K562 (cell line): Measurements from ENCODE around the gene ZNF195. TPM values are rescaled to one million over a fixed set of nuclear protein-coding genes. Genes with fewer than 3 reads are reported as not detected.

ENCODE experiments used
- ATAC-seq: fragments of 200-7000 bp; cut with Tn5 transposase; 3 replicates; pipeline ENCODE4 v1.9.1; 2020; ENCODE audit warnings: moderate library complexity
- BruUV-seq: library from RNA; stranded (reverse); fragments of 400-500 nt; replicated peaks from 2 replicates; lab custom pipeline; 2021; lab: Mats Ljungman, UMichigan
- CTCF ChIA-PET: fragments of 300-600 bp; formaldehyde crosslinking; extraction: SDS; loops from one replicate; lab custom pipeline; 2021; ENCODE audit warnings: low intra/inter-chr PET ratio; lab: Yijun Ruan, JAX
- POLR2A ChIA-PET: fragments of 300-600, 350-650 bp; sonication (Branson Sonifier 250); formaldehyde crosslinking; extraction: SDS; loops from one replicate; lab custom pipeline; 2021; ENCODE audit warnings: antibody characterized with exemption, inconsistent platforms; lab: Yijun Ruan, JAX
- DNase-seq, 4 experiments: peaks; one replicate each; pipeline versions ENCODE4 v3.0.0 to v3.0.0-alpha.2; 2011 to 2018; ENCODE audit warnings: low spot score in 3 of 4, mixed read lengths in 3 of 4; ENCODE audit errors: extremely low read depth in 1 of 4
- FAIRE-seq: peaks from 2 replicates; lab custom pipeline; 2011; peaks lifted over from hg19 to GRCh38; lab: Jason Lieb, UNC
- H2AFZ ChIP-seq: 2 replicates; pipeline ENCODE4 v1.6.0; 2011; ENCODE audit warnings: low read depth, low read length, control low read depth, inconsistent platforms
- H3K27ac ChIP-seq: fragments of 200-600 bp; 3 replicates; pipeline ENCODE4 v1.8.0; 2011; ENCODE audit warnings: low read depth, mild to moderate bottlenecking, control low read depth, inconsistent platforms, low read length, moderate library complexity, mixed read lengths; ENCODE audit errors: extremely low read depth
- H3K27me3 ChIP-seq, 2 experiments: fragments of 300-600 bp in 1 of 2; 2 replicates in 1 of 2; 3 replicates in 1 of 2; pipeline versions ENCODE4 v1.6.0 to v1.8.0; 2011; ENCODE audit warnings: inconsistent platforms in 2 of 2, low read length in 2 of 2, mild to moderate bottlenecking in 1 of 2, mixed read lengths in 1 of 2, moderate library complexity in 1 of 2; ENCODE audit not compliant: control insufficient read depth in 2 of 2, insufficient read depth in 2 of 2
- H3K36me3 ChIP-seq: fragments of 300-600 bp; 3 replicates; pipeline ENCODE4 v1.8.0; 2011; ENCODE audit warnings: mild to moderate bottlenecking, low read length, inconsistent platforms; ENCODE audit not compliant: control insufficient read depth, insufficient read depth
- H3K4me1 ChIP-seq, 2 experiments: fragments of 200-600 bp in 1 of 2; replicated peaks in 1 of 2; 2 replicates in 1 of 2; 3 replicates in 1 of 2; pipeline versions ENCODE4 v1.5.1 to v1.8.0; 2011; ENCODE audit warnings: inconsistent platforms in 2 of 2, low read length in 2 of 2, mild to moderate bottlenecking in 1 of 2, mixed read lengths in 1 of 2, moderate library complexity in 1 of 2; ENCODE audit not compliant: control insufficient read depth in 2 of 2, insufficient read depth in 2 of 2
- H3K4me2 ChIP-seq: 2 replicates; pipeline ENCODE4 v1.6.1; 2011; ENCODE audit warnings: low read length, control low read depth, inconsistent platforms, mixed read lengths; ENCODE audit not compliant: insufficient read depth
- H3K4me3 ChIP-seq: fragments of 200-600 bp; sonication (generic), shearing (Covaris generic); 2 replicates; pipeline ENCODE4 v1.5.1; 2016; ENCODE audit warnings: control low read depth, inconsistent platforms
- H3K79me2 ChIP-seq: fragments of 200-600 bp; 3 replicates; pipeline ENCODE4 v1.8.0; 2011; ENCODE audit warnings: low read length, inconsistent platforms; ENCODE audit not compliant: control insufficient read depth, insufficient read depth
- H3K9ac ChIP-seq, 2 experiments: 2 replicates each; pipeline versions ENCODE4 v1.6.0 to v1.6.1; 2011; ENCODE audit warnings: low read depth in 2 of 2, low read length in 2 of 2, control low read depth in 1 of 2, inconsistent platforms in 1 of 2, mild to moderate bottlenecking in 1 of 2, mixed read lengths in 1 of 2; ENCODE audit not compliant: insufficient read depth in 1 of 2
- H3K9me1 ChIP-seq: one replicate; pipeline ENCODE4 v1.6.0; 2011; ENCODE audit warnings: inconsistent platforms, mild to moderate bottlenecking, low read length, moderate library complexity; ENCODE audit not compliant: control insufficient read depth, insufficient read depth
- H3K9me3 ChIP-seq: replicated peaks from 2 replicates; pipeline ENCODE4 v1.5.1; 2011; ENCODE audit warnings: low read depth, low read length, inconsistent platforms; ENCODE audit not compliant: control insufficient read depth, insufficient read depth
- H4K20me1 ChIP-seq: replicated peaks from 2 replicates; pipeline ENCODE4 v1.6.1; 2011; ENCODE audit warnings: low read length, inconsistent platforms, mixed read lengths; ENCODE audit not compliant: control insufficient read depth, insufficient read depth
- HMGN3 ChIP-seq: IDR thresholded peaks from 2 replicates; pipeline ENCODE4 v1.6.1; 2011; ENCODE audit warnings: borderline replicate concordance, low read depth, mild to moderate bottlenecking, mixed read lengths, low read length; ENCODE audit not compliant: insufficient read length; ENCODE audit errors: extremely low read depth
- KLF10 ChIP-seq: fragments of 250-450 bp; sonication (Bioruptor Pico); IDR thresholded peaks from 2 replicates; pipeline ENCODE4 v1.6.1; 2021; ENCODE audit warnings: matching md5 sums
- MEF2D ChIP-seq: conservative IDR thresholded peaks from 2 replicates; pipeline ENCODE4 v1.6.1; 2016; ENCODE audit warnings: low read depth, missing genetic modification characterization, missing compliant biosample characterization
- NFE2L1 ChIP-seq: fragments of 450-650 bp; IDR thresholded peaks from 2 replicates; pipeline ENCODE4 v1.6.1; 2016; ENCODE audit warnings: missing genetic modification characterization, low read depth, mild to moderate bottlenecking, missing compliant biosample characterization, moderate library complexity, borderline replicate concordance
- POLR2G ChIP-seq: fragments of 200-400 bp; formaldehyde crosslinking; IDR thresholded peaks from 2 replicates; pipeline ENCODE4 v1.6.1; 2017; ENCODE audit warnings: low read depth, mild to moderate bottlenecking, antibody characterized with exemption, low read length, moderate library complexity
- RFX7 ChIP-seq: fragments of 250-450 bp; sonication (Bioruptor Pico); IDR thresholded peaks from 2 replicates; pipeline ENCODE4 v1.5.1; 2021; ENCODE audit warnings: mild to moderate bottlenecking
- SMC3 ChIP-seq: conservative IDR thresholded peaks from 2 replicates; pipeline ENCODE4 v1.6.1; 2011; ENCODE audit warnings: low read depth, low read length, improper control_type of control experiment; ENCODE audit not compliant: insufficient read depth
- ZFPM2 ChIP-seq: fragments of 250-450 bp; sonication (Bioruptor Pico); IDR thresholded peaks from 2 replicates; pipeline ENCODE4 v1.5.1; 2022; ENCODE audit warnings: mild to moderate bottlenecking
- ZNF121 ChIP-seq: sonication (generic); formaldehyde crosslinking; conservative IDR thresholded peaks from 2 replicates; pipeline ENCODE4 v1.8.0; 2022; ENCODE audit warnings: missing genetic modification reagents
- WGBS: fragments of 100-300 bp; shearing (Covaris generic); methylation state at CpG from one replicate; pipeline ENCODE4 v1.1.6; 2016; ENCODE audit warnings: low coverage, mixed read lengths; ENCODE audit not compliant: insufficient coverage; ENCODE audit errors: missing lambda C conversion rate; 5-methylcytosine and 5-hydroxymethylcytosine counted together
- in situ Hi-C: fragments of 300-500 bp; cut with MboI; formaldehyde crosslinking; loops from 4 replicates; pipeline ENCODE4 v1.15.0; 2018; ENCODE audit warnings: inconsistent platforms, mixed read lengths
- intact Hi-C: fragments of 100-400 bp; cut with micrococcal nuclease; formaldehyde crosslinking; loops from 2 replicates; pipeline ENCODE4 v1.14.2; 2022
- polyA plus RNA-seq, 8 experiments: library from polyadenylated mRNA; depleted of rRNA in 4 of 8; stranded (reverse) in 5 of 8; unstranded in 3 of 8; fragments of >200 nt; fragmentation: Nextera tagmentation in 2 of 8; fragmentation: Illumina TruSeq in 1 of 8; extraction: Ambion mirVana in 2 of 8; extraction: Trizol in 1 of 8; gene quantifications; 2 replicates each; pipeline versions ENCODE4 v1.2.1 to v1.2.3, GENCODE V29; 2011 to 2014; ENCODE audit warnings: inconsistent platforms in 1 of 8, missing spikeins in 1 of 8
- total RNA-seq, 7 experiments: library from RNA; depleted of rRNA in 6 of 7; stranded (reverse); fragments of >200 nt in 6 of 7; fragmentation: Illumina TruSeq in 2 of 7; extraction: Trizol in 2 of 7; gene quantifications; 2 replicates each; pipeline versions ENCODE4 v1.2.1 to v1.2.3, GENCODE V29; 2011 to 2021; ENCODE audit warnings: low replicate concordance in 1 of 7
- TF ChIP-seq, protein P1 (sequence below): sonication (generic); formaldehyde crosslinking; IDR thresholded peaks from 2 replicates; pipeline ENCODE4 v1.8.0; 2022; ENCODE audit warnings: missing genetic modification reagents, mild to moderate bottlenecking, borderline replicate concordance
- TF ChIP-seq, protein P2 (sequence below): sonication (generic); formaldehyde crosslinking; IDR thresholded peaks from 2 replicates; pipeline ENCODE4 v1.8.0; 2022; ENCODE audit warnings: missing genetic modification reagents, mild to moderate bottlenecking, moderate library complexity, borderline replicate concordance
- TF ChIP-seq, protein P3 (sequence below): sonication (generic); formaldehyde crosslinking; IDR thresholded peaks from 2 replicates; pipeline ENCODE4 v1.5.0; 2020; ENCODE audit warnings: missing genetic modification reagents

The ZNF195 gene
- total and polyA plus RNA-seq, 9 of the 15 experiments (the other 6 are each of a cell fraction or from before 2014, with no cell fraction given) = 42.1 to 75.5 (median 60.4) TPM

DNA sequence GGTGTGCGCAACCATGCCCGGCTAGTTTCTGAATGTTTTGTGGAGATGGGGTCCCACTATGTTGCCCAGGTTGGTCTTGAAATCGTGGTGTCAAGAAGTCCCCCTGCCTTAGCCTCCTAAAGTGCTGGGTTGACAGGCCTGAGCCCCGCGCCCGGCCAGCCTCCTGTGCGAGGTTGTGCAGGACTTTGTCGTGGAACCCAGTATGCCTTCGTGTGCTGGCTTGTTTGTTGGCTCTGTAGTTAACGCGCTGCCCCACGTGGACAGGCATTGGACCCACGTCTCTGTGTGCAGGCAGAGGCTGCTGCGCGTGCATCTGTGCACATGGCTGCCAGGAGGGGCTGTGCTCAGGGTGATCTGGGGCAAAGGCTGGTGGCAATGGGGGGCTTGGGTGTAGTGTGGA is 33.9 kb upstream of the ZNF195 start:
- H3K9me3 ChIP-seq = no peaks in the 10 kb centered on the region
- CTCF ChIA-PET = no interaction called here
- no peak for FAIRE-seq
- no peak overlapping the region for H3K4me3 ChIP-seq
- H3K27ac ChIP-seq = no peak overlapping the region
- no peaks in the 10 kb centered on the region for H4K20me1 ChIP-seq
- BruUV-seq = no TSS peak
- H3K27me3 ChIP-seq = no peaks in the 10 kb centered on the region
- intact Hi-C loops = no loop called here
- H3K79me2 ChIP-seq = no peaks in the 10 kb centered on the region
- H3K4me1 ChIP-seq = peaks cover 0 to 10% of the 10 kb centered on the region in 2 experiments; a peak in 2 of 5 replicates
- ATAC-seq = no peak
- H3K36me3 ChIP-seq = peaks cover 21% of the 10 kb centered on the region; the same call in 1 of the 3 replicates
- 86% methylated on average over 15 of the region's 15 CpGs for WGBS
- POLR2A ChIA-PET = no interaction called here
- in situ Hi-C loops = no loop called here
- TF ChIP-seq KLF10 (CRISPR knock-in tag) = no peak
- no peak for TF ChIP-seq HMGN3
- TF ChIP-seq ZFPM2 = no peak
- TF ChIP-seq, protein P1, sequence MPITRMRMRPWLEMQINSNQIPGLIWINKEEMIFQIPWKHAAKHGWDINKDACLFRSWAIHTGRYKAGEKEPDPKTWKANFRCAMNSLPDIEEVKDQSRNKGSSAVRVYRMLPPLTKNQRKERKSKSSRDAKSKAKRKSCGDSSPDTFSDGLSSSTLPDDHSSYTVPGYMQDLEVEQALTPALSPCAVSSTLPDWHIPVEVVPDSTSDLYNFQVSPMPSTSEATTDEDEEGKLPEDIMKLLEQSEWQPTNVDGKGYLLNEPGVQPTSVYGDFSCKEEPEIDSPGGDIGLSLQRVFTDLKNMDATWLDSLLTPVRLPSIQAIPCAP (CRISPR knock-in tag) = no peak
- TF ChIP-seq, protein P2, sequence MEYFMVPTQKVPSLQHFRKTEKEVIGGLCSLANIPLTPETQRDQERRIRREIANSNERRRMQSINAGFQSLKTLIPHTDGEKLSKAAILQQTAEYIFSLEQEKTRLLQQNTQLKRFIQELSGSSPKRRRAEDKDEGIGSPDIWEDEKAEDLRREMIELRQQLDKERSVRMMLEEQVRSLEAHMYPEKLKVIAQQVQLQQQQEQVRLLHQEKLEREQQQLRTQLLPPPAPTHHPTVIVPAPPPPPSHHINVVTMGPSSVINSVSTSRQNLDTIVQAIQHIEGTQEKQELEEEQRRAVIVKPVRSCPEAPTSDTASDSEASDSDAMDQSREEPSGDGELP (CRISPR knock-in tag) = no peak
- TF ChIP-seq SMC3 = no peak
- no peak for TF ChIP-seq NFE2L1 (tag)
- TF ChIP-seq POLR2G = peak; percentile 53
- TF ChIP-seq RFX7 (CRISPR knock-in tag) = no peak
- peak; percentile 54 for TF ChIP-seq ZNF121 (CRISPR knock-in tag)
- TF ChIP-seq, protein P3, sequence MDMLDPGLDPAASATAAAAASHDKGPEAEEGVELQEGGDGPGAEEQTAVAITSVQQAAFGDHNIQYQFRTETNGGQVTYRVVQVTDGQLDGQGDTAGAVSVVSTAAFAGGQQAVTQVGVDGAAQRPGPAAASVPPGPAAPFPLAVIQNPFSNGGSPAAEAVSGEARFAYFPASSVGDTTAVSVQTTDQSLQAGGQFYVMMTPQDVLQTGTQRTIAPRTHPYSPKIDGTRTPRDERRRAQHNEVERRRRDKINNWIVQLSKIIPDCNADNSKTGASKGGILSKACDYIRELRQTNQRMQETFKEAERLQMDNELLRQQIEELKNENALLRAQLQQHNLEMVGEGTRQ (CRISPR knock-in tag) = no peak
- no peak for TF ChIP-seq MEF2D (tag)
- no peak overlapping the region for H3K4me2 ChIP-seq
- no peak overlapping the region for H3K9ac ChIP-seq
- H2AFZ ChIP-seq = no peak overlapping the region
- H3K9me1 ChIP-seq = no peaks in the 10 kb centered on the region
- no peak for DNase-seq
